GM12891 (cell line): ENCODE data around the gene SAMSN1.

ENCODE experiments used
- DNase-seq: peaks from one replicate; pipeline ENCODE4 v3.0.0; 2011; ENCODE audit warnings: low spot score; ENCODE audit not compliant: insufficient read length
- FAIRE-seq: peaks from 2 replicates; lab custom pipeline; 2011; peaks lifted over from hg19 to GRCh38; lab: Jason Lieb, UNC
- PAX5 ChIP-seq: IDR thresholded peaks from 2 replicates; pipeline ENCODE4 v1.6.1; 2011; ENCODE audit warnings: low read length, moderate library complexity, mild to moderate bottlenecking; ENCODE audit not compliant: insufficient read depth, severe bottlenecking
- POLR2A ChIP-seq: IDR thresholded peaks from 2 replicates; pipeline ENCODE4 v1.6.1; 2011; ENCODE audit warnings: low read depth, low read length, control low read depth
- POLR2AphosphoS5 ChIP-seq: IDR thresholded peaks from 2 replicates; pipeline ENCODE4 v1.6.1; 2011; ENCODE audit warnings: low read depth, low read length, control low read depth
- POU2F2 ChIP-seq: IDR thresholded peaks from 2 replicates; pipeline ENCODE4 v1.6.1; 2011; ENCODE audit warnings: low read depth, mild to moderate bottlenecking, control low read depth, low read length, moderate library complexity
- SPI1 ChIP-seq: IDR thresholded peaks from 2 replicates; pipeline ENCODE4 v1.6.1; 2011; ENCODE audit warnings: low read depth, low read length, control low read depth
- TAF1 ChIP-seq: IDR thresholded peaks from 2 replicates; pipeline ENCODE4 v1.6.1; 2011; ENCODE audit warnings: low read depth, low read length, control low read depth

The SAMSN1 gene

GRCh38 chr21:14477133-14477532, 69.0 kb downstream of the SAMSN1 start:
- DNase-seq (no peak), FAIRE-seq (no peak)
- no peak for TF ChIP-seq TAF1
- no peak for TF ChIP-seq PAX5
- no peak for TF ChIP-seq POLR2A
- no peak for TF ChIP-seq SPI1
- TF ChIP-seq POU2F2: no peak
- TF ChIP-seq POLR2AphosphoS5: no peak

DNA sequence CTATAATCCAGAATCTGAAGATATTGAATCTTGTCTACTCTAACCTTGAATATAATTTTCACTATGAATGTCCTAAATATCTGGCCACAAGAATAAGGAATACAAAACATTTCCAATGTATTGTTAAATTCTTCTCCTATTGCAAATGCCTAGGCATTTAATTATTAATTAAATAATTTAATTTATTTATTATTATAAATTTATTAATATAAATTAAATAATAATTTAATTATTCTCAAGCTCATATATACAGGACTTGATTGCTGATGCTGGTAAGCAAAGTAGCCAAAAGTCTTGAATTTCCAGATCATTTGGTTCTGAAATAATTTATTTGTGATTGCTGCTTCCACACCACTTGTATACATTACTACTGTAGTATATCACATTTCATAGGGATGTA, 71.1 kb downstream of the SAMSN1 start:
- FAIRE-seq (no peak), DNase-seq (no peak)
- TF ChIP-seq TAF1 (no peak), PAX5 (no peak), POLR2AphosphoS5 (no peak), POLR2A (no peak), SPI1 (no peak), POU2F2 (no peak)

DNA sequence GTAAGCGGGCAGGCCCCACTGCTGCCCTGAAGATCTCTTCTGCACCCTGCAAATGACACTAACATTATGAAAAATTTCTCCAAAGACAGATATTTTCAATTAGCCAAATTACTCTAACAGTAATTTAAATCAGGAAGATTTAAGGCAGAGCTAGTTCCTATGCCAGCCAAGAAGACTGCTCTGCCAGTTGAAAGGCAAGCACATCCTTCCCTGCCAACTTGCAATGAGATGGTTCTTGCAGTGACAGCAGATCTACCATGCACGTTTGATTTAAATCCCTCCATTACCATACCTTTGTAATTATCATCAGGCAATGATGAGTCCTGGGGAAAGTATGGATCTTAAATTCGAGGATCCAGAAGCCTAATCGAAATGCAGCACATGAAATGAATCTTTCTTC, 76.5 kb downstream of the SAMSN1 start:
- TF ChIP-seq SPI1 (no peak), PAX5 (no peak), TAF1 (no peak), POLR2AphosphoS5 (no peak), POU2F2 (no peak), POLR2A (no peak)
- DNase-seq: no peak
- FAIRE-seq: no peak

- DNase-seq (no peak), FAIRE-seq (no peak)
- TF ChIP-seq POLR2AphosphoS5 (no peak), POLR2A (no peak), POU2F2 (no peak), SPI1 (no peak), TAF1 (no peak)
Measured at GRCh38 chr21:14466715-14467114, 79.4 kb downstream of the SAMSN1 start.

DNA sequence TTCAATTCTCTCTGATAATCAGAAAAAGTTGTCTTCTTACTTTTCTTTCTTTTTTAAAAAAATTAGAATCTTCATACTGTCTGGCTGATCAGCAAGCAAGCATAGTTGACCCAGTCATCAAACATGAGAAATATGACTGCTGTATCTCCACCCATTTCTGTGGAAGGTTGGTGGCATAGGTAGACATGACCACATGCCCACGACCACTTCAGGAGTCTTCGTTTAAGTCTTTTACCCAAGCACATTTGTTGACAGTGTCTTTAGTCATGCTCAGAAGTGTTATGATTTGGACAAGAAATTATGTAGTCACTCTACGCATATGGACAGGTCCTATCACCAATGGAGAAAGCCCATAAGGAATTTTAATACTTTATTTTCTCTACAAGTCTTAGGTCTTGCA, 88.4 kb downstream of the SAMSN1 start:
- FAIRE-seq: no peak
- DNase-seq: no peak
- no peak for TF ChIP-seq TAF1

DNA sequence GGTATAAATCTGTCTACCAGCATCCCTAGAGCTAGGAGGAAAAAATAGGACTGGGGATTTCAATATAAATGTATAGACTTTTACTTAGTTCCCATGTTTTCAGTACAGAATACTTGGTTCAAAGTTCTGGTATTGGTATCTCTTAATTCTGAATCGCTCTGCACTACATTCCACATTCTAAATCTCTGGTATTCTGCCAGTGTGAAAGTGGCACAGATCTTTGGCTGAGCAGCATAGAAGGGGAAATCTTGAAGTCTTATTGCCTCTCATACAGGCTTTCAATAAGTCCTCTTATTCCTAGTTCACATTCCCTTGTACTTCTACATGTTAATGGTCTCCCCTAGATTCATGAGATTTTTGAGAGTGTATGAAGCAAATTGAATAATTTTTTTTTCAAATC, 89.2 kb downstream of the SAMSN1 start:
- no peak for FAIRE-seq
- TF ChIP-seq SPI1: no peak
- no peak for DNase-seq

- TF ChIP-seq POLR2A (no peak), POU2F2 (no peak)
- no peak for DNase-seq
- peak; percentile 86 for FAIRE-seq
Measured at GRCh38 chr21:14454016-14455009, 91.8 kb downstream of the SAMSN1 start.

- TF ChIP-seq PAX5 (no peak), POU2F2 (peak; percentile 76), TAF1 (no peak), POLR2A (no peak)
- DNase-seq (no peak), FAIRE-seq (peak; percentile 87)
Measured at GRCh38 chr21:14453339-14454015, 92.6 kb downstream of the SAMSN1 start.

DNA sequence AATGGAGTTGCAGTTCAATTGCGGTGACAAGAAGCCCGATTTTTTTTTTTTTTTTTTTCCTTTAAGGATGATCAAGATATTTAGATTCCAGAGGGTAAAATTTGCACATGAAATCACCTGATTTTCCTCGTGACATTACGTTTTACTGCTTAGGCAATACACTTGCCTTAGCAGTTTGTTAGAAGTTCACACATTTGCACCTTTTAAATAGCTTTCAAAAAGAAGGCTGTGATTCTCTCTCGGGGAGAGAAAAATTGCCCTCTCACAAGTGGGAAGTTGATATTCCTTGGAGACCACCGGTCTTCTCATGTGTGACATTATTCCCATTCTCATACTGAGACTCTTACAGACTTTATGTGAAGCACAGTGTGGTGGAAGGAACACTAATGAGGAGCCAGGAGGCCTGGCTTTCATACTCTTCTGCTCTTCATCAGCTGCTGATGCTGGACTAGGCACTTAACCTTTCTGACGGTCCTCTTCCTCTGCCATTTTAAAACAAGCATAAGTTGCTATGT, 93.3 kb downstream of the SAMSN1 start:
- no peak for TF ChIP-seq PAX5
- no peak for TF ChIP-seq SPI1
- no peak for TF ChIP-seq POU2F2
- no peak for TF ChIP-seq POLR2A
- TF ChIP-seq POLR2AphosphoS5: no peak; the same call in 1 of the 2 replicates
- no peak for TF ChIP-seq TAF1
- FAIRE-seq: peak; percentile 62
- DNase-seq: no peak
